WERI-Rb-1 (cell line): ENCODE data around the gene HPCAL1.
A peak's percentile ranks its signal among the peaks of the same experiment; 100 is the strongest.

Source experiments
- DNase-seq: peaks from one replicate; pipeline ENCODE4 v3.0.0-alpha.2; 2020
- H3K27ac ChIP-seq: fragments of 250-450 bp; sonication (Bioruptor Pico); 2 replicates; pipeline ENCODE4 v1.5.1; 2020; ENCODE audit warnings: mild to moderate bottlenecking, moderate library complexity
- H3K27me3 ChIP-seq: fragments of 250-450 bp; sonication (Bioruptor Pico); 2 replicates; pipeline ENCODE4 v1.5.1; 2021; ENCODE audit warnings: mild to moderate bottlenecking, low read depth, moderate library complexity; ENCODE audit not compliant: insufficient read depth, severe bottlenecking
- H3K36me3 ChIP-seq: fragments of 250-450 bp; sonication (Bioruptor Pico); 2 replicates; pipeline ENCODE4 v1.5.1; 2020; ENCODE audit warnings: mild to moderate bottlenecking, moderate library complexity
- H3K4me3 ChIP-seq: 2 replicates; pipeline ENCODE4 v1.5.1; 2011; ENCODE audit warnings: low read depth, mild to moderate bottlenecking, control low read depth, low read length
- H3K9me3 ChIP-seq: fragments of 250-450 bp; sonication (Bioruptor Pico); 2 replicates; pipeline ENCODE4 v1.5.1; 2021; ENCODE audit warnings: mild to moderate bottlenecking, moderate library complexity; ENCODE audit not compliant: severe bottlenecking
- TF ChIP-seq, protein P1 (sequence below): IDR thresholded peaks from 2 replicates; pipeline ENCODE4 v1.5.1; 2011; ENCODE audit warnings: low read depth, mild to moderate bottlenecking, control low read depth, inconsistent platforms, low read length

Gene HPCAL1

DNA sequence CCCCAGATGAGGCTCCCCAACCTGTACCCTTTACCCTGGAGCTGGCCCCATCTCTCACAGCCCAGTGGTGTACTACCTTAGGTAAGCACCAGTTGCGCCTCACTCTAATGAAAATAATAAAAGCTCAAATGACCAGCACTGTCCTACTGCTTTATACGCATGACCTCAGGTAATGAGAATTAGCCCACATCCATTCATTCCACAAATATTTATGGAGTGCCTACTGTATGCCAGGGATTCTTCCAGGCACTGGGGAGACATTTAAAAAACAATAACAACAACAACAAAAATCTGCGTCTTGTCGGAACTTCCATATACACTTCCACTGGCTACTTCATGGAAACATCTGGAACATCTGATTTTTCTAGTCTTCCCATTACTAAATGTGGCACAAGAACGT lies 20.8 kb downstream of the HPCAL1 start:
- Histone ChIP-seq H3K27ac (no peak overlapping the region), H3K9me3 (no peaks in the 10 kb centered on the region), H3K4me3 (no peak overlapping the region), H3K36me3 (no peaks in the 10 kb centered on the region), H3K27me3 (no peaks in the 10 kb centered on the region)
- TF ChIP-seq, protein P1, sequence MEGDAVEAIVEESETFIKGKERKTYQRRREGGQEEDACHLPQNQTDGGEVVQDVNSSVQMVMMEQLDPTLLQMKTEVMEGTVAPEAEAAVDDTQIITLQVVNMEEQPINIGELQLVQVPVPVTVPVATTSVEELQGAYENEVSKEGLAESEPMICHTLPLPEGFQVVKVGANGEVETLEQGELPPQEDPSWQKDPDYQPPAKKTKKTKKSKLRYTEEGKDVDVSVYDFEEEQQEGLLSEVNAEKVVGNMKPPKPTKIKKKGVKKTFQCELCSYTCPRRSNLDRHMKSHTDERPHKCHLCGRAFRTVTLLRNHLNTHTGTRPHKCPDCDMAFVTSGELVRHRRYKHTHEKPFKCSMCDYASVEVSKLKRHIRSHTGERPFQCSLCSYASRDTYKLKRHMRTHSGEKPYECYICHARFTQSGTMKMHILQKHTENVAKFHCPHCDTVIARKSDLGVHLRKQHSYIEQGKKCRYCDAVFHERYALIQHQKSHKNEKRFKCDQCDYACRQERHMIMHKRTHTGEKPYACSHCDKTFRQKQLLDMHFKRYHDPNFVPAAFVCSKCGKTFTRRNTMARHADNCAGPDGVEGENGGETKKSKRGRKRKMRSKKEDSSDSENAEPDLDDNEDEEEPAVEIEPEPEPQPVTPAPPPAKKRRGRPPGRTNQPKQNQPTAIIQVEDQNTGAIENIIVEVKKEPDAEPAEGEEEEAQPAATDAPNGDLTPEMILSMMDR = no peak
- no peak for DNase-seq

DNA sequence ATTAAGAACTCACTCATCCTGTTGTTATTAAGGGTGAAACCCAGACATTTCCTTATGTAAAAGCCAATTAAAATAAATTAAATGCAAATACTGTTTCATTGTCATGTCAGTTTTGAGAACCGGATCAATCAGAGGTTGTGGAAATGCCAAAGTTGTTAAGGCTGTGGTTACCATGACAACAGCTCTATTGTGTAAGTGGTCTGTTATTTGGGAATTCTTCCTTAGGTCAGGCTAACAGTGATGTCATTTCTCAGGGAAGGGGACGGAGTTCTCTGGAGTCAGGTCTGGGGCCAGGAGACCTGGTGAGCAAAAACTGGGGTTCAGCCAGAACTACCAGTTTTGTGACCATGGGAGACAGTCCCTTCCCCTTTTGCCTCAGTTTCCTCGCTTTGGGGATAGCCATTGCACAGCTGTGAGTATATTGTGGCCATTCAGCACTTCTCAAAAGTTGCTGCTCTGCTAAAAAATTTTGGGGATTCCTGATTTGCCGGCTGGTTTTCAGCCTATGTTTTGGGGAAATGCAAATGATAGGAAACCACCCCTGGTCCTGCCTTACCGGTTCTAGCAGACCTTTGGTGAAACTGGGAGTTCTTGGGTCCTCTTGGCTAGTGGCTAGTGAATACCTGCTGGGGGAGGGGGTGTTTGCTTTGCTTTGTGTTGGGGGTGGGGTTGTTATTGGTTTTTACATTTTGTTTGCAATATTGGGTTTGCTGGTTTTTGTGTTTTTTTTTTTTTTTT lies 21.6 kb downstream of the HPCAL1 start:
- Histone ChIP-seq H3K27ac (no peak overlapping the region), H3K4me3 (no peak overlapping the region), H3K27me3 (no peaks in the 10 kb centered on the region), H3K9me3 (no peaks in the 10 kb centered on the region), H3K36me3 (no peaks in the 10 kb centered on the region)
- TF ChIP-seq, protein P1 = no peak
- DNase-seq = no peak

DNA sequence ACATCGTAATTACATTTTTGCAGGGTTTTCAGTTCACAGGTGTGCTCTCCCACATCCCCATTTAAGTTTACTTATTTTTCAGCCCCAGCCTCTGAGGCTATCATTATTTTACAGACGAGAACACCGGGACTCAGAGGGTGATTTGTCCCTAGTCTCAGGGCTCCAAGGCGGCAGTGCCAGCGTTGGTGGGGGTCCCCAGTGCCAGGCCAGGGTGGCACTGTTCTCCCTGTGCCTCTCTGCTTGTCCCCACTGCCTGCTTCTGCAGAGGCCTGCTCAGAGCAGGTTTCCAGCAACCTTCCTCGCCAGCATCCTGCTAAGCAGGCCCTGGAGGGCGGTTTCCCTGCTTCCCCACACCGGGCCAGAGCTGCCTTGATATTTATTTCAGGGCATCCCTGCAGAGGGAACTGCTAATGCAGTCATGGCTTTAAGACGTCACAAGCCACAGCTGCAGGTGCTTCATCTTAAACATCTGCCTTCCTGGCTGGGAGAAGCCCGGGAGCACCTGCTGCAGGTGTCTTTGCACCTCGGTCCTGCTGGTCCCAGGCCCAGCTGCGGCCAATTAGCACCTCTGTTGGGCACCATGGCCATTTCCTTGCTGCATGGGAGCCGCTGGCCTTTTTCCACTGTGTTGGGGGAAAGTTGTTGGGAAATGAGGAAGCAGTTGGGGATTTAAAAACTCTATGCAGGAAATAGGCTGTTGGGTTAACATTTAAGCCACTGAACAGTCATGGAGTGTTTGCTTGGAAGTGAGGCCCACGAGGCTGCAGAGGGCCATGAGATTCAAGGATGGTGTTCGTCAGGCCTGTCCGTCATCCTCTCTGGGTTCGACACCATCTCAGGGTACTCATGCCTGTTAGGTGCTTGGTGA lies 22.8 kb downstream of the HPCAL1 start:
- TF ChIP-seq, protein P1 = no peak
- DNase-seq = no peak
- Histone ChIP-seq H3K9me3 (no peaks in the 10 kb centered on the region), H3K4me3 (no peak overlapping the region), H3K27ac (no peak overlapping the region; the same call in 1 of the 2 replicates), H3K27me3 (no peaks in the 10 kb centered on the region), H3K36me3 (no peaks in the 10 kb centered on the region)

DNA sequence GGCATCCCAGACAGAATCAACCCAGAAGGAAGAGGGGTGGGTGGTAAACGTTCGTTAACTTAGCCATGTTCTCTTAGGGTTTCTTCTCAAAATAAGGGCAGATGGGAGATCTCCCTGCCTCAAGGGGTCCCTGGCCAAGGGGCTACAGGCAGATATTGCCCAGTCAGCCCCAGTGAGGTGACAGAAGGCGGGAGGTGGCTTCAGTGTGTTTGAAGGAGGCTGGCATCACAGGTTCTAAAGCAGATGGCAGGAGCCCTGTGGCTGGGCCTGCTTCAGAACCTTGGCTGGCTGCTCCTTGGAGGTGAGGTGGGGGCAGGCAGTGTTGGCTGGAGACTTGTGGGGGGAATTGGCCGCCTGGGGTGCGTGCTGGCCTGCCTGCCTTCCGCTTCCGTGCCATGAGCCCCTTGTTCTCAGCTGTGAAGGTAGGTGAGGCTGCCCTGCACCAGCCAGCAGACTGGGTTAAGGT lies 23.5 kb downstream of the HPCAL1 start:
- Histone ChIP-seq H3K4me3 (no peak overlapping the region), H3K27me3 (no peaks in the 10 kb centered on the region), H3K9me3 (no peaks in the 10 kb centered on the region), H3K36me3 (no peaks in the 10 kb centered on the region), H3K27ac (peak overlapping the region; percentile 70)
- no peak for DNase-seq
- TF ChIP-seq, protein P1 = no peak

DNA sequence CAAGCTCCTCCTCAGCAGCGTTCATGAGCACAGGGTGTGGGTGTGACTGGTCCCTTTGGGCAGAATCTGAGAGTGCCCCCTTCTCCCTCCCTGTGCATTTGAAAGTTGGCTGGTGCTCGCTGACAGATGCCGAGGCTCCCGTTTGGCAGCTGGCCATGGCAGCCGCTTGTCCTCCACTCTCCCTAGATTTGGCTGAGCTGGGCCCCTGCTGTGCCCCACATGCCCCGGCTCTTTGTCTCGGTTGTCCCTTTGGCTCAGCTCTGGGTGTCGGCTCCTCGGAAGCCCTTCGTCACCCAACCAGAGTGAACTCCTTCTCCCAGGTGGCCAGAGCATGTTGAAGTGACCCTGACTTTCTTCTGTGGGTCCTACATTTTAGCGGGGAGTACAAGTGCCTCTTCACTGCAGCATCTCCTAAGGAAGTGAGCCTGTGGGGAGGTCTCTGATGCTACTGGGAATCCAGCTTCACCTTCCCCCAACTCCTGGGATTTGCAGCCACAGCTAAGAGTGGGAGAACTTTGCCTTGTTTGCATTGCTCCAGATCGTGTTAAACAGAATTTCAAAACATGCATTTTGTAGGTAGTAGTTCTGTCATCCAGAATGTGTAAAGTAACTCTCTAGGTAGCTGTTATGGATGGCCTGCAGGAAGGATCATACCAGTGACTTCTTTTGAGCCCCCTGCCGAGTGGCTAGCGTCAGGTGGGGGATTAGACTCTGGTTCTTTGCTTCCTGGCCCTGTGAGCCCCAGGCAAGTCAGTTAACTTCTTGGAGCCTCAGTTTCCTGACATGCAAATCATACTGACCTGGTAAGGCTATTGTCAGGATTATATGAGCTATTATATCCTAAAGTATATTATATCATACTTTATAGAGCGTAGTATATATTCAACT lies 24.2 kb downstream of the HPCAL1 start:
- peak; percentile 74 for DNase-seq
- no peaks in the 10 kb centered on the region for H3K36me3 ChIP-seq
- TF ChIP-seq, protein P1 = no peak
- no peaks in the 10 kb centered on the region for H3K9me3 ChIP-seq
- H3K4me3 ChIP-seq = peak overlapping the region; percentile 21
- H3K27ac ChIP-seq = peak overlapping the region; percentile 70
- H3K27me3 ChIP-seq = no peaks in the 10 kb centered on the region
